ENCODE measurements around the gene YEATS2.
A peak's percentile ranks its signal among the peaks of the same experiment; 100 is the strongest.

GRCh38 chr3:183825456-183826161, 128.0 kb downstream of the YEATS2 start, which contains the start of gene MAP6D1:
- TF ChIP-seq, protein P1, sequence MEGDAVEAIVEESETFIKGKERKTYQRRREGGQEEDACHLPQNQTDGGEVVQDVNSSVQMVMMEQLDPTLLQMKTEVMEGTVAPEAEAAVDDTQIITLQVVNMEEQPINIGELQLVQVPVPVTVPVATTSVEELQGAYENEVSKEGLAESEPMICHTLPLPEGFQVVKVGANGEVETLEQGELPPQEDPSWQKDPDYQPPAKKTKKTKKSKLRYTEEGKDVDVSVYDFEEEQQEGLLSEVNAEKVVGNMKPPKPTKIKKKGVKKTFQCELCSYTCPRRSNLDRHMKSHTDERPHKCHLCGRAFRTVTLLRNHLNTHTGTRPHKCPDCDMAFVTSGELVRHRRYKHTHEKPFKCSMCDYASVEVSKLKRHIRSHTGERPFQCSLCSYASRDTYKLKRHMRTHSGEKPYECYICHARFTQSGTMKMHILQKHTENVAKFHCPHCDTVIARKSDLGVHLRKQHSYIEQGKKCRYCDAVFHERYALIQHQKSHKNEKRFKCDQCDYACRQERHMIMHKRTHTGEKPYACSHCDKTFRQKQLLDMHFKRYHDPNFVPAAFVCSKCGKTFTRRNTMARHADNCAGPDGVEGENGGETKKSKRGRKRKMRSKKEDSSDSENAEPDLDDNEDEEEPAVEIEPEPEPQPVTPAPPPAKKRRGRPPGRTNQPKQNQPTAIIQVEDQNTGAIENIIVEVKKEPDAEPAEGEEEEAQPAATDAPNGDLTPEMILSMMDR (IDR thresholded peaks at IDR 0.05), result peak in 2 of 6 experiments; percentile 14 to 33
- no peak for TF ChIP-seq EP300 (IDR thresholded peaks at IDR 0.05)
